GM12891 (cell line): ENCODE data around the gene TMPRSS5.

ENCODE experiments used
- DNase-seq: peaks from one replicate; pipeline ENCODE4 v3.0.0; 2011; ENCODE audit warnings: low spot score; ENCODE audit not compliant: insufficient read length
- FAIRE-seq: peaks from 2 replicates; lab custom pipeline; 2011; peaks lifted over from hg19 to GRCh38; lab: Jason Lieb, UNC
- PAX5 ChIP-seq: IDR thresholded peaks from 2 replicates; pipeline ENCODE4 v1.6.1; 2011; ENCODE audit warnings: low read length, moderate library complexity, mild to moderate bottlenecking; ENCODE audit not compliant: insufficient read depth, severe bottlenecking
- POLR2A ChIP-seq: IDR thresholded peaks from 2 replicates; pipeline ENCODE4 v1.6.1; 2011; ENCODE audit warnings: low read depth, low read length, control low read depth
- POLR2AphosphoS5 ChIP-seq: IDR thresholded peaks from 2 replicates; pipeline ENCODE4 v1.6.1; 2011; ENCODE audit warnings: low read depth, low read length, control low read depth
- POU2F2 ChIP-seq: IDR thresholded peaks from 2 replicates; pipeline ENCODE4 v1.6.1; 2011; ENCODE audit warnings: low read depth, mild to moderate bottlenecking, control low read depth, low read length, moderate library complexity
- SPI1 ChIP-seq: IDR thresholded peaks from 2 replicates; pipeline ENCODE4 v1.6.1; 2011; ENCODE audit warnings: low read depth, low read length, control low read depth
- TAF1 ChIP-seq: IDR thresholded peaks from 2 replicates; pipeline ENCODE4 v1.6.1; 2011; ENCODE audit warnings: low read depth, low read length, control low read depth

The TMPRSS5 gene

DNA sequence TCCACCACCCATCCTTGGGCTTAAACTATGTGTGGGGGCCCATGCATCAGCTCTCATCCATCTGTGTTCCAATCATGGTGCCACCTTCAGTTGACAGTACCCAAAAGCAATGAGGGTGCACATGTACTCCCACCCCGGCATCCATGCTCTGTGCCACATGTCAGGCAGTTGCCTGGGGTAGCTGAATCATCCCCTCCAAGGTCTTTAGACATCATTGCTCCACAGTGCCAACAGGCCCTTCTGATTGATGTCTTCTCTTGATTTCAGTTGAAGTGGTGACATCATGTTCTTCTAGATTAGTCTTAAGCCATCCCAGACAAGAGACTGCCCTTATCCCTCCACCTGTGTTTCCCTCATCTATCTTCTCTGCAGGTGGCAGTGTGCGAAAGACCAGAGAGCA, 42.5 kb downstream of the TMPRSS5 start:
- DNase-seq (no peak), FAIRE-seq (no peak)
- TF ChIP-seq POLR2A (no peak), POLR2AphosphoS5 (no peak), POU2F2 (no peak), PAX5 (no peak), SPI1 (no peak), TAF1 (no peak)

DNA sequence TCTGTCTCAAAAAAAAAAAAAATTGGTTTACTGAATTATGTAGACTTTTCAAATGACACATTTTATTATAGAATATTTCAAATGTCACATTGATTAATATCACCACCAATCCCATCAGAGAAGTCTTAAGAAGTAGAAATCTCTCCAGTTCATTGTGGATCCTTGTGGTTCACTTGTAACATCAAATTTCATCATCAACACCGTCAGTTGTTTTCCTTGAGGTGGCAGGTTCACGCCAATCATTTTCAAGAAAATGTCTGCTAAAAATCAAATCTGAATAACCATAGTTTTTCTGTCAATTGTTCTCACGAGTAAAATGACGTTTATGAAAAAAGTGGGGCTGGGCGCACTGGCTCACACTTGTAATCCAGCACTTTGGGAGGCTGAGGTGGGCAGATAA, 50.3 kb downstream of the TMPRSS5 start:
- TF ChIP-seq PAX5, result no peak
- TF ChIP-seq POLR2A, result no peak
- TF ChIP-seq POLR2AphosphoS5, result no peak
- no peak for TF ChIP-seq TAF1
- TF ChIP-seq POU2F2, result no peak
- TF ChIP-seq SPI1, result no peak
- no peak for DNase-seq
- FAIRE-seq, result no peak

DNA sequence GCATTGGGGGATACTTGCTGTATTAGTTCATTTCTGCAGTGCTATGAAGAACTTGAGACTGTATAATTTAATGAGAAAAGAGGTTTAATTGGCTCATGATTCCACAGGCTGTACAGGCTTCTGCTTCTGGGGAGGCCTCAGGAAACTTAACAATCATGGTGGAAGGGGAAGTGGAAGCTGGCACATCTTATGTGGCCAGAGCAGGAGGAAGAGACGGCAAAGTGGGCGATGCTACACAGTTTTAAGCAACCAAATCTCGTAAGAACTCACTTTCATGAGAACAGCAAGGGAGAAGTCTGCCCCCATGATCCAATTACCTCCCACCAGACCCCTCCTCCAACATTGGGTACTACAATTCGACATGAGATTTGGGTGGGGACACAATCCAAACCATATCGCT, 55.1 kb downstream of the TMPRSS5 start:
- FAIRE-seq (no peak), DNase-seq (no peak)
- TF ChIP-seq POLR2A, result no peak
- no peak for TF ChIP-seq POLR2AphosphoS5
- TF ChIP-seq SPI1, result no peak
- TF ChIP-seq POU2F2, result no peak
- no peak for TF ChIP-seq TAF1
- no peak for TF ChIP-seq PAX5

DNA sequence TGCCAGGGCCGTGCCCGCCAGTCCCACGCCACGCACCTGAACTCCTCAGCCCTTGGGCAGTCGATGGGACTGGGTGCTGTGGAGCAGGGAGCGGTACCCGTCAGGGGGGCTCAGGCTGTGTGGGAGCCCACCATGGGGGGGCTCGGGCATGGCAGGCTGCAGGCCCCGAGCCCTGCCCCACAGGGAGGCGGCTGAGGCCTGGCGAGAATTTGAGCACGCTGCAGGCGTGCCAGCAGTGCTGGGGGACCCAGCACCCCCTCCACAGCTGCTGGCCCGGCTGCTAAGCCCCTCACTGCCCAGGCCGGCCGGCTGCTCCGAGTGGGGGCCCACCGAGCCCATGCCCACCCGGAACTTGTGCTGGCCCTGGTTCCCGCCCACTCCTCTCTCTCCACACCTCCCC, 56.8 kb downstream of the TMPRSS5 start:
- no peak for TF ChIP-seq PAX5
- TF ChIP-seq POLR2A, result no peak
- TF ChIP-seq POLR2AphosphoS5, result no peak
- TF ChIP-seq TAF1, result no peak
- TF ChIP-seq SPI1, result no peak
- no peak for TF ChIP-seq POU2F2
- FAIRE-seq, result no peak
- DNase-seq, result no peak

DNA sequence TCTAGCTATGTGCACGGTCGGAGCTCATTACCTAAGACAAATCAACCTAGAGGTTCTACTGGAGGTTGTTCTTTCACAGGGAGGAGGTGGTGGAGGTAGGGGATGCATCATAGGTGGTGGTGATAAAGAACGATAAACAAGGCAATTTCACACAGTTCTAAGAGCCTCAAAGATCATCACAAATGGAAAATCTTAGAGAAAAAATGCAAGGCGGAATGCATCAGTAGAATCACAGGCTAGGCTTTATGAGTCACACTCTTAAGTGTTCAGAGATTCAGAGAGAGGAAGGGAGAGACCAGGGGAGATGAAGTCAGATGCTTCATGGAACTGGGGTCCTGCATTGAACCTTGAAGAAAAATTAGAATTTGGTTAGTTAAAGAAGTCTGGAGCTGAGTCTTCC, 58.3 kb downstream of the TMPRSS5 start:
- no peak for FAIRE-seq
- TF ChIP-seq POU2F2 (no peak), POLR2AphosphoS5 (no peak), POLR2A (no peak), TAF1 (no peak), SPI1 (no peak), PAX5 (no peak)
- DNase-seq, result no peak

DNA sequence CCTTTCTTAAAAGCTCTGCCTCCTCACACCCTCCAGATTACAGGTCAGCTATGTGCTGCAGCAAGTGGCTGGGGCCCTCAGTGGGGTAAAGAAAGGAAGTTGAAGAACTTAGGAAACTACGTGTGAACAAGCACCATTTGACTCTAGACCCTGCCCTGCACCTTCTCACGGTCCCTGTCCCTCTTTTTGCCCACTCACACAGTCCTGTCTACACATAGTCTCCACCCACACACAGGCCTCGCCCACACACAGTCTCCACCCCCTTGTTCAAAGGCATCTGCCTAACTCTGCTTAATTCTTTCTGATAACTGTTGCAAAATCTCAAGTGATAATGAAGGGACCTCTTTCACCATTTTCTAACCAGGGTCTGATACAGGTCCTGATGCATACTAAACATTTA, 59.0 kb downstream of the TMPRSS5 start:
- no peak for FAIRE-seq
- no peak for DNase-seq
- TF ChIP-seq PAX5 (no peak), POU2F2 (no peak)

DNA sequence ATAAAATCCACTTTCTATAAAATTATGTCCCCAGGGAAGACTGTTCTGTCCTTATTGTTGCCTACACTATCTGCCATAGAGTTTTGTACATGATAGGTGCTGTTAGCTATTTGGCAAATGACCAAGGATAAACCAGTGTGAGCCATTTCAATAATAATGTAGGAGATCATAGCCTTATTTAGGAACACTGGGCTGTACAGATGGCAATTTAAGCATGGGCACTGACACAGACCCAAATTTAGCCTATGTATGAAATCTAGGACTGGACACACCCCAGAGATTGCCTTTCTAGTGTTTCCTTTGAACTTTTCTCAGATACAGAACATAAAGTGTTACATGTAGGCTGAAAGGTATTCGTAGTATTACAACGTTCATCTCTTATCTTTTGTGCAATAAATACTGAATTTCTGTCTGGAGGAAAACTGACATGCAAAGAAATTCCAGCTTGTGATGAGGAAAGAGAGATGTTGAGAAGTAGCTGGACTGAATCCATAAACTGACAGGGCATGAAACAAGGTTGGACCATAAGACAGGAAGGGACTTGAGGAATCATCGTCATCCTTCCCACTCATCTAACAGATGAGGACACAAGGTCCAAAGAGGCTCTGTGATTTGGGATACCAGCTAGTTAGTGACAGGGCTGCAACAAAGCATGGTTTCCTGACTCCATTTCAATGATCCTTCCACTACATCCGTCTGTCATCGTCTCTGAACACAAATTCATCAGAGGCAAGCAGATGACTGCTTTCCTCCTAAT, 60.3 kb downstream of the TMPRSS5 start:
- FAIRE-seq (no peak), DNase-seq (no peak)
- TF ChIP-seq SPI1, result no peak
- TF ChIP-seq TAF1, result no peak
- no peak for TF ChIP-seq POU2F2
- TF ChIP-seq POLR2A, result no peak
- TF ChIP-seq POLR2AphosphoS5, result no peak
- no peak for TF ChIP-seq PAX5

- FAIRE-seq (no peak), DNase-seq (no peak)
- no peak for TF ChIP-seq POLR2AphosphoS5
- no peak for TF ChIP-seq PAX5
- no peak for TF ChIP-seq SPI1
- no peak for TF ChIP-seq TAF1
- TF ChIP-seq POLR2A, result no peak
- no peak for TF ChIP-seq POU2F2
Measured at GRCh38 chr11:113644605-113645004, 61.5 kb downstream of the TMPRSS5 start.

- no peak for FAIRE-seq
- DNase-seq, result no peak
Measured at GRCh38 chr11:113643701-113644100, 62.4 kb downstream of the TMPRSS5 start.

DNA sequence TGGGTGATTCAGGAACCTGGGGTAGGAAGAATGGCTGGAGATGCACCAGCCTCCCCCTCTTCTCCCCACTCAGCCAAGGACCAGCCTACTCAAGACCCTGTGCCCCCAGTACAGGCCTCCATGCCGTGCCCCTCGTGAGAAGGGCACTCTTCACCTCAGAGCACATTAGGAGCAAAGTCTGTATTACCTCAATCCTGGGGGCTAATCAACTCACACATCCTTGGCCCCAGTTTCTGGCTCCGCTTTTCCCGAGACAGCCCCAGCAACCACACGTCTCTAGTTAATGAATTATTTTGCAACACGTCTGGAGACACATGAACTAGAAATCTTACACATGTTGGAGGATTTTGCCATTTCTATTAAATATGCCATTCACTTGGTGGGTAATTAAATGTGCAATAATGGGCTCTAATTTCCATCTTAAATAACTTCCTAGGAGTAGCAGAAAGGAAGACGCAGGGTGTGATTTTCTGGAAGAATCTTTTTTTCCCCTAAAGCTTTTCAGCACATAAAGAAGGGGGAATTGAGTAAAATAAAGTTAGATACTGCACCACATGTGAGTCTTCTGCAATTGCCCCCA, 63.0 kb downstream of the TMPRSS5 start:
- FAIRE-seq (no peak), DNase-seq (no peak)
- no peak for TF ChIP-seq TAF1
- no peak for TF ChIP-seq POU2F2
- no peak for TF ChIP-seq PAX5
- TF ChIP-seq SPI1, result no peak
- no peak for TF ChIP-seq POLR2AphosphoS5
- TF ChIP-seq POLR2A, result no peak

More at GRCh38 chr11:113643701-113644100, 62.4 kb downstream of the TMPRSS5 start:
- TF ChIP-seq POU2F2, result no peak
- TF ChIP-seq TAF1, result no peak
- TF ChIP-seq POLR2A, result no peak
- no peak for TF ChIP-seq SPI1
- TF ChIP-seq PAX5, result no peak
- no peak for TF ChIP-seq POLR2AphosphoS5
